IPS DF 4.7 (cell line): ENCODE data around the gene HOXD1.

Experiments
- DNase-seq: peaks from one replicate; pipeline ENCODE4 v3.0.0-alpha.2; 2013; ENCODE audit warnings: low spot score; ENCODE audit errors: extremely low read depth

The HOXD1 gene

GRCh38 chr2:176152350-176153181 is 35.9 kb upstream of the HOXD1 start:
- DNase-seq: no peak

DNA sequence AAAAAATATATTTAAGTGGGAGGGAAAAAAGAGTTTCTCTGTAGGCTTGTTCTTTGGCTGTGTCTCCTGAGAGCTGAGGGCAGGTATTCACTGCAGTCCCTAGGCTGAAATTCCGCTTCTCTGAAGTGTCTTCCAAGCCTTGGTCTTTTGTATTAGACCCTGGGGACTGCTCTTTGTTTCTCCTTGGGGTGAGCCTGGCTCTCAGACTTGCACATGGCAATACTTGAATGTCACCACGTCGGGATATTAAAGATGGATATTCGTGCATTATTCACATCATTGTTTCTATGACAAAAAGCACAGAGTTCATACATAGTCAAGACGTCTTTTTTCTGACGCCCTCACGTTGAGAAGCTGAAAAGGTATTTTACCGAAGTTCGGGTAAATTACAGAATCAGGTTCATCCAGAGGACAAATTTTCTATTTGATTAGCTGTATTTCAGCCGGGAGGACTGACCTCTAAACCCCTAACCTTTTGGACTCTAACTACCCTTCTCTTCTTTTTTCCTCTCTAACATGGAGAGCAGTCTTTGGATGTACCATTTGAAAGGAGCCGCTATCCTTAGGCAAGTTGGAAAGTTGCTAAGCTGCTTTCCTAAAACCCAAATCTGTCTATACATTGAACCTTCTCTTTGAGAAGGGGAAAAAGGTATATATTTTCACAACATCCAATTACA is 33.8 kb upstream of the HOXD1 start:
- no peak for DNase-seq

- no peak for DNase-seq
Observed at GRCh38 chr2:176155356-176156044, 33.0 kb upstream of the HOXD1 start.

- DNase-seq: no peak
Observed at GRCh38 chr2:176156301-176156806, 32.1 kb upstream of the HOXD1 start.

- DNase-seq: no peak
Observed at GRCh38 chr2:176156807-176157498, 31.5 kb upstream of the HOXD1 start, which contains the start of gene HOXD3. HOXD3 (plus strand) TSS chr2:176157307; CDS start chr2:176169115, 11,808 bp downstream.

DNA sequence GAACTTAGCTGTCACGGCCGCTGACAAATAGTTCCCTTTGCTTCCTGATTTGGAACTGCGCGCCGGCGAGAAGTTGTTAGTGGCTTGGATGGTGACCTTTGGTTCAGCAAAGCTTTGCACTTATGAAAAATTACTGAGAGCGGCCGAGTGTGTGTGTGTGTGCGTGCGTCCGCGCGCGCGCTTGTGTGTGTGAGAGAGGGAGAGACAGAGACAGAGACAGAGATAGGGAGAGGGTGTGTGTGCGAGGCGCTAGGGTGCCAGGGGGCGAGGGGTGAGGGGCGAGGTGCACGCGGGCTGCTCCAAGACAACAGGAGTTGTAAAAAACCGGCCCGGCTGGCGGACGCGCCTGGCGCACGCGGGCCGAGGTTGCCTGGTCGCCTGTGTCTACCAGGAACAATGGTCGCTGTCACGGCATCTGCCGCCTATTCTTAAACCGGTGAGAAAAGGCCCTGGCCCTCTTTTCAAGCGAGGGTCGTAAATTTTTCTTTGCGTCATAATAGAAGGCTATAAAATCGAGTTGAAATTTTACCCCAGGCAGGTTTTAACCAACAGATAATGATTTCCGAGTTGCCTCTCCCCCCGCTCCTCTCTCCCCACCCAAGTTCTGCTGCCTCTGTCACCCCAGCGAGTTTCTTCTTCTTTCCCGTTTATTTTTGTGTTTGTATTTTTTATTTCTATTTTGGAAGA is 30.8 kb upstream of the HOXD1 start:
- no peak for DNase-seq

- DNase-seq: no peak
Observed at GRCh38 chr2:176158186-176158591, 30.3 kb upstream of the HOXD1 start.

GRCh38 chr2:176158855-176159662 is 29.4 kb upstream of the HOXD1 start:
- DNase-seq: no peak

DNA sequence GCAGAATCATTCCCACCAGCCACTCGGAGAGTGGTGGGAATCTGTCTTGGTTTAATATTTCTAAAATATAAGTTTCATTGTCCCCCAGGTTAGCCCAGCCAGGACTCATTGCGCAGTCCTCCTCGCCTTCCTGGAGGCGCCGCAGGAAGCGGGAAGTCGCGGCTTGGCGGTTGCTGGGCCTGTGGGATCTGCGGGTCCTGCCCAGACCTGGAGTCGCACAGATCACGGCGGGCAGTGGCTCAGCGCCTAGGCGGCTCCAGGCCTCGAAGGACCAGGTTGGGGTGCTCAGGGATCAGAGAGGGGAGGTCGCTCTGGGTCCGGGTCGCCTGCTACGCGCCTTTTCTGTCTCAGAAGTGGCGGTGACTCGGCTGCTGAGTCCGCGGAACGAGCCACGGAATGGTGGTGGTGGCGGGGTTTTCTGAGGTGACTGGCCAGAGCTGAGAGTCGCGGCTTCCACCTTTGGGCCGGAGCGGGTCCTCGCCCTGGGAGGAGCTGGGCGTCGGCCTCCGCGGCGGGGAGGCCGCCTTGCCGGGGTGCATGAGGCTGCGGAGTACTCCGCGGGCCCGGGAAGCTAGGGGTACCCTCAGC is 28.7 kb upstream of the HOXD1 start:
- DNase-seq: no peak

- no peak for DNase-seq
Observed at GRCh38 chr2:176160251-176160985, 28.1 kb upstream of the HOXD1 start.

DNA sequence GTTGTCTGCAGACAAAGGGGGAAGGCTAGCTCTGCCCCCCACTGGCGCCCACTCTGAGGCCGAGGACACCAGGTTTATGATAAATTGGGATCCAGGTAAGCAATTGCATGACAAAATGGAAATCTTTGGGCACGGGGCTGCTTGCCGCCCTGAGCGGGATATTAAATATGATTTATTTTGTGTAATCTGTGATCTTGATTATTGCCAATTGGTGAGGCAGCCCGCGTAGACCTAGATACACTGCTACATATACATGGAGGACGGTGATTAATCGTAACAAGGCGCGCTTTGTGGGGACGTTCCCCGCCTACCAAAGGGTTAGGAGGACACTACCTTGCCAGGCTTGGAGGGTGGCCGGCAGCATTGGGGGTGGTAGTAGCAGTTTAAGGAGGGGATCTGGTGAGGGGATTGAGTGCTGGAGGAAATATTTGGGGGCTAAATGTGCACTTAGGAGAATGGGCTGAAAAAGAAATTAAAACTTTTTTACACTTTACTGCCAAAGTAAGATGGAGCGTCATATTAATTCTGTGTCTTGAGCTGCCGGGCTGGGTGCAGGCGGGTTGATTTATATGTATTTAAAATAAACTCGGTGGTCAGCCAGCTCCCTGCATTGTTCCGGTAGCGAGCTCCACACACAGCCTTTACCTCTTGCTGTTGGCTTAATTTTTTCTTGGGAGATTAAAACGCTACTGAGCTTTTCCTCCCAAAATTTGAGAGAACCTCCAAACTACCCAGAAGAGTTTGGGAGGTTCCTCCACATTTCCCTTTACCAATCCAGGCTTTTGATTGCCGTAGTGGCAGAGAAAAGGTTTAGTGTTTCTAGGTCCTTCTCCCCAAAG is 27.3 kb upstream of the HOXD1 start:
- no peak for DNase-seq

DNA sequence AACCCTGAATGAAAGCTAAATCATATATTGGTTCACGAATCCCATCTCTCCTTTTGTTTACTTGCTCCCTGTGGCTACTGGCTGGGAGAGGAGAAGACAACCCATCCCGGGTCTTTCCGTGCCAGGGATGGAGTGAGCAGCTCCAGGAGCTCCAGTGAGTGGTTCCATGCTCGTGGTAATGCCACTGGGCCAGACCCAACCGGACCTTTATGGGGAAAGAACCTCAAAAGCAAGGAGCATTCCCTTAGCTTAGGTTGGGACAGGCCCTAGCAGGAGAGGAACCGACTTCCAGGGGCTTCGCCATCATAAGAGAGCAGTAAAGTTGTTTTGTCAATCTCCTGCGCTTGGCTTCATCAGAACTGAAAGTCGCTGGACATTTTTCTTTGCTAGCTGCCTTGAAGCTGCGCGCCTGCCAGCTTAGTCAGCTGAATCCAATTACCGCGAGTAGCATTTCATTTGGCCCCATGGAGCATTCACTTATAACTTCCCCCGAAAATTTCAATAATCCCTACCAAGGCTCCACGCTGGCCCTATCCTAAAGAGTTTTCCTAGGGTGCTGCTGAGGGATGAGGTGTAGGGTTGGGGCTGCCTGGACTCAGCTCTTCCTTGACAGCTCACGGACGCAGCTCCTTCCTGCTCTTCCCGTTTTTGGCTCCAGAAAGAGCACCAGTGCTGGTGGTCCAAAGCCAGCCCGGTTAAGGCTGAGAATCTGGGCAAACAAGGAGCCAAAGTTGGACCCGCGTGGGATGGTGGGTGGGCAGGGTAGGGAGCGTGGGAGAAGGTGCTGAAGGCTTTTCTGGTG is 26.4 kb upstream of the HOXD1 start:
- DNase-seq: no peak

DNA sequence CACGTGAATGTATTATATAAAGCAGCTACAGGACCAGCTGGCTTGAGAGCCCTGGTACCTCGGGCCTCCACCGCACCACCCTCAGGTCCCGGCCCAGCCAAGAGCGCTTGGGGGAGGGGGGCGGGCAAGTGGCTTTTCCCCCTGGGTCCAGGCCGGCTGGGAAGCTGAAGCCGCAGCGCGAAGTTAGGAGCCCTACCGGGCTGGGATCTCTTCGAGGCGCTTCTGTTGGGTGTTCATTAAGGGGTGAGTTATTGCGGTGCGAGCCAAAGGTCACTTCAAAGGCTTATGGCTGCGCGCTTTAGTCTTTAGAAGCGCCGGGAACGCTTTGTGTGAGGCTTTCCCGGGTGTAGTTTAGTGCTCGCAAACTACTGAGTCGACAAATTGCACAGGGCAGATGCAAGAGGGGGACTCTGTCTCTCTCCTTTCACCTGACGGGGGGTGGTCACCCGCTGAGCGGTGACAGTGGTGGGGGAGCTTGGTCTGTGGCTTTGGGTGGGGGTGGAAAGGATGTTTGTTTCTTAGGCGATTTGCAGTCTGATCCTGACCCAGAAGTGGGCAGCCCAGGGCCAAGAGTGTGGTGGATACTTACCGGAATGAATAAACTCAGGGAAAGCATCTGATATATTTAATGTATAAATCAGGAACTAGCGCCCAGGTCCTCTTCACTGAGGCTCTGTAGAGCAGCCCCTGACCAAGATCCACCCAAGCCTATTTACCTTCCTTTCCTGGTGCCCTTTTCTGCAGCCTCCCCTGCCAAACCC is 25.4 kb upstream of the HOXD1 start:
- no peak for DNase-seq

DNA sequence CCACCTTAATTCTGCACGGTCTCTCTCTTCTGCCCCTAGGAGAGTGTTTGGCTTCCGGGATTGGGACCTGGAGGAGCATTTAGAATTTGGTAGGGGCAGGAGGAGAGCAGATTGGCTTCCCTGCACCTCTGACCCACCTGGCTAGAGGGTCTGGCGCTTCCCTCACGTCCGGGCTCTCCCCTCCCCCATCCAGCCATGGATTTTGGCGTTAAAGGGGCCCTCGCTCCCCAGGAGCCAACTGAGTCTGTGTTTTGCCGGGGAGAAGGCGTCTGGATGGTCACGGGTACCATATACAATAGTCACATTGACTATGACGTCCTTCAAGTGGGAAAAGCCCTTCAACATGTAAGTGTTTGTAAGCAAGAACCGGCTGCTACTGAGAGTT is 24.8 kb upstream of the HOXD1 start:
- no peak for DNase-seq

DNA sequence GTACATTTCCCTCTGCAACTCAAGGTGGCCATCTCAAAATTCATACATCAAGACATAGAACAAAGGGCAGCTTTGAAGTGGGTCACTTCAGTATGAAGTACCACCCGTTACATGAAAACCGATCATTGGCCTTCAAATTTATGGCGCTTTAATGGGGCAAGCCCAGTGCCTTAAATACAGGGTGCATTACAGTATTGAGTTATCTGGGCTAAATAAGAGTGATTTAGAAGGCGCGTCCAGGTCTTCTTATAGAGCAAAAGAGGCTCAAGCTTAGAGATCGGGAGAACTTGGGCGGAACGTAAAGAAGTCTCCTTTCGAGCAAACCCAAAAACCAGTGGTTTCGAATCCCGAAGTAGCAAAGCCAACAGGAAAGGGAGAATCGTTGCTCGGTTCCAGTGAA is 24.3 kb upstream of the HOXD1 start:
- no peak for DNase-seq

DNA sequence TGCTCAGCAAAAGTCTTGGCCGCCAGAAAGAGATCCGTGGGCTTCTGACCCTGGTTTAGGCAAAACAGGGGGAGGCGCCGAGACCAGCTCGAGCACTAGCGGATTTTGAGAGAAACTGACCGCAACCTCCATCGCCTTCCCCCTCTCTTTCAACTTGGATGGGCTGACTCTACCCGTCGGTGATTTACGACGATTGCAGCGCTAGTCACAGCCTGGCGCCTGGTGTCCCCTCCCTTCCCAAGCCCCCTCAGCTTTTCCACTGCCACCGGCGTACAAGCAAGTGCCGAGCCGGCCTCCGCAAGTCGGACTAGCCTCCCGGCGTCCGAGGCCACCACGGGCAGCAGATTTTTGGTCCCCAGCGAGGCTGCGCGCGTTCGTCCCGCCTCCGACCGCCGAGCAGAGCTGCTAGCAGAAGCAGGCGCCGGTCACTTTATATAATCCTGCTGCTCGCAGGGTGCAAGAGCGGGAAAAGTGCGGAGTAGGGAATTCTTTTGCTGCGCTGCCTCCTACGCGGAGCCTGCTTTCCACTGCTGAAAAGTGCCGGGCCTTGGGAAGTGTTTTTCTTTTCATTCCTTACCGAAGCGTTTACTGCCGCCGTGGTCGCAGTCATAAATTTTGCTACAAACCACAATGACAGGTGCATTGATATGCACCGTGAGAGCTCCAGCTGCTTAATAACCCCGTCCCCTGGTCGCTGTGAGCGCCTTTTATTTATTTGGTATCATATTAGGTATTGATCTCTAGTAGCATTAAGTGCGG is 23.7 kb upstream of the HOXD1 start:
- no peak for DNase-seq
